ENCODE results near the gene GLRA3. TPM values are rescaled to one million over a fixed set of nuclear protein-coding genes. Genes with fewer than 3 reads are reported as not detected.

Gene GLRA3
- total and polyA plus RNA-seq, 10 of the 15 experiments (the other 5 are each of a cell fraction or from before 2014, with no cell fraction given), result not detected

- H3K27ac ChIP-seq (ENCODE audit: control insufficient read depth, insufficient read depth), result no peak overlapping the region
- no peak overlapping the region for H2AFZ ChIP-seq (ENCODE audit: control insufficient read depth, low read depth, low read length)
- FAIRE-seq (no peak), DNase-seq (ENCODE audit: low read depth, low spot score) (no peak), ATAC-seq (no peak)
- ChIA-PET SMC1A (ENCODE audit: uncharacterized antibody, unreplicated experiment) (interaction anchor here (1.2 kb wide), 1 partner anchor 14 kb away, joined by 3 read pairs; no protein-coding TSS in a partner anchor), CTCF (no interaction called here), POLR2A (no interaction called here), RAD21 (ENCODE audit: unreplicated experiment) (no interaction called here)
- intact Hi-C loops (cut with micrococcal nuclease; ENCODE audit: unreplicated experiment) (no loop called here), in situ Hi-C loops (cut with MboI) (no loop called here)
- 10% methylated on average over 4 of the region's 4 CpGs for WGBS (ENCODE audit: insufficient coverage, insufficient replicate concordance, low lambda C conversion rate, missing lambda C conversion rate)
- H3K9ac ChIP-seq (ENCODE audit: control insufficient read depth, insufficient read depth, low read length), result no peak overlapping the region
- no peak overlapping the region for H3K4me3 ChIP-seq
- no peaks in the 10 kb centered on the region for H3K27me3 ChIP-seq (replicated peaks in 1 of 2; ENCODE audit: control insufficient read depth in 2 of 2, insufficient read depth in 2 of 2, low read length in 1 of 2)
- no TSS peak for BruUV-seq (replicated peaks)
- no peaks in the 10 kb centered on the region for H3K79me2 ChIP-seq (ENCODE audit: control insufficient read depth, insufficient read depth, low read length)
- no peak overlapping the region for H3K4me2 ChIP-seq (ENCODE audit: control insufficient read depth, insufficient read depth)
- no peaks in the 10 kb centered on the region for H3K36me3 ChIP-seq (ENCODE audit: control insufficient read depth in 2 of 2, insufficient read depth in 2 of 2, low read length in 1 of 2)
- no peaks in the 10 kb centered on the region for H3K9me3 ChIP-seq (replicated peaks; ENCODE audit: control insufficient read depth, insufficient read depth, low read length)
- no peaks in the 10 kb centered on the region for H4K20me1 ChIP-seq (ENCODE audit: control insufficient read depth, insufficient read depth)
- H3K4me1 ChIP-seq (ENCODE audit: control insufficient read depth, insufficient read depth, low read length), result no peaks in the 10 kb centered on the region
- no peak for TF ChIP-seq LARP7 (IDR thresholded peaks at IDR 0.05)
These were observed 94.9 kb downstream of the GLRA3 start for GRCh38 chr4:174734181-174734580.

- intact Hi-C loops (cut with micrococcal nuclease; ENCODE audit: unreplicated experiment), result no loop called here
- Histone ChIP-seq H3K9ac (ENCODE audit: control insufficient read depth, insufficient read depth, low read length) (no peak overlapping the region), H3K9me3 (replicated peaks; ENCODE audit: control insufficient read depth, insufficient read depth, low read length) (no peaks in the 10 kb centered on the region), H4K20me1 (ENCODE audit: control insufficient read depth, insufficient read depth) (no peaks in the 10 kb centered on the region), H3K79me2 (ENCODE audit: control insufficient read depth, insufficient read depth, low read length) (no peaks in the 10 kb centered on the region), H3K36me3 (ENCODE audit: control insufficient read depth in 2 of 2, insufficient read depth in 2 of 2, low read length in 1 of 2) (no peaks in the 10 kb centered on the region), H3K4me2 (ENCODE audit: control insufficient read depth, insufficient read depth) (no peak overlapping the region), H3K4me3 (no peak overlapping the region), H3K27me3 (replicated peaks in 1 of 2; ENCODE audit: control insufficient read depth in 2 of 2, insufficient read depth in 2 of 2, low read length in 1 of 2) (0 out of 4 replicates have a peak, but pooled peaks cover 0 to 4% of the 10 kb centered on the region in 2 experiments), H3K4me1 (ENCODE audit: control insufficient read depth, insufficient read depth, low read length) (no peaks in the 10 kb centered on the region), H3K27ac (ENCODE audit: control insufficient read depth, insufficient read depth) (no peak overlapping the region), H2AFZ (ENCODE audit: control insufficient read depth, low read depth, low read length) (no peak overlapping the region)
- in situ Hi-C loops (cut with MboI), result no loop called here
- SMC1A ChIA-PET (ENCODE audit: uncharacterized antibody, unreplicated experiment), result no interaction called here
- DNase-seq (ENCODE audit: low read depth, low spot score) (no peak), FAIRE-seq (no peak), ATAC-seq (no peak)
- RAD21 ChIA-PET (ENCODE audit: unreplicated experiment), result no interaction called here
- BruUV-seq (replicated peaks), result no TSS peak
- POLR2A ChIA-PET, result no interaction called here
- CTCF ChIA-PET, result no interaction called here
- TF ChIP-seq GATAD2B (conservative IDR thresholded peaks at IDR 0.05; ENCODE audit: low read depth), result no peak
- no peak for TF ChIP-seq SMAD1 (IDR thresholded peaks at IDR 0.05; ENCODE audit: low read depth, partially characterized antibody)
- TF ChIP-seq BHLHE40 (IDR thresholded peaks at IDR 0.05; ENCODE audit: borderline replicate concordance in 1 of 2, low read depth in 2 of 2, low read length in 1 of 2), result no peak
- TF ChIP-seq IKZF2 (IDR thresholded peaks at IDR 0.05), result no peak
- no peak for TF ChIP-seq HDGF (IDR thresholded peaks at IDR 0.05)
- no peak for TF ChIP-seq FOXK2 (IDR thresholded peaks at IDR 0.05)
- no peak for TF ChIP-seq PKNOX1 (IDR thresholded peaks at IDR 0.05)
- no peak for TF ChIP-seq WRNIP1 (IDR thresholded peaks at IDR 0.05; ENCODE audit: borderline replicate concordance, low read depth, low read length)
- no peak for TF ChIP-seq STAT3 (IDR thresholded peaks at IDR 0.05; ENCODE audit: low read depth, low read length)
- 1% methylated on average over 3 of the region's 3 CpGs for WGBS (ENCODE audit: insufficient coverage, insufficient replicate concordance, low lambda C conversion rate, missing lambda C conversion rate)
These were observed 111.2 kb downstream of the GLRA3 start for GRCh38 chr4:174717828-174718227.
